Measurements from ENCODE around the gene SLC39A11.

The SLC39A11 gene

GRCh38 chr17:73090396-73091202, 1.9 kb downstream of the SLC39A11 start:
- Histone ChIP-seq H3K36me3 (replicated peaks; ENCODE audit: insufficient read depth, low read length) (no peaks in the 10 kb centered on the region), H3F3A (ENCODE audit: insufficient read depth, low read length) (no peaks in the 10 kb centered on the region), H3K4me1 (ENCODE audit: low read length) (no peaks in the 10 kb centered on the region; the same call in 1 of the 2 replicates), H3K79me2 (ENCODE audit: low read length) (peaks cover 5% of the 10 kb centered on the region; the same call in 1 of the 2 replicates), H2AFZ (ENCODE audit: low read length) (no peak overlapping the region), H4K20me1 (ENCODE audit: insufficient read depth, low read length) (no peaks in the 10 kb centered on the region), H3K4me2 (ENCODE audit: low read depth, low read length) (no peak overlapping the region), H3K9ac (ENCODE audit: low read length) (no peak overlapping the region), H3K27ac (ENCODE audit: low read length) (no peak overlapping the region), H3K27me3 (replicated peaks; ENCODE audit: insufficient read depth, low read length) (no peaks in the 10 kb centered on the region), H3K9me3 (replicated peaks; ENCODE audit: insufficient read depth, low read length) (no peaks in the 10 kb centered on the region), H3K4me3 (ENCODE audit: low read length) (no peak overlapping the region), H3K9me2 (replicated peaks; ENCODE audit: insufficient read depth, low read length) (no peaks in the 10 kb centered on the region)
- DNase-seq, result no peak
- TF ChIP-seq CTCF (IDR thresholded peaks at IDR 0.05; ENCODE audit: low read length) (no peak), EZH2 (optimal IDR thresholded peaks at IDR 0.05; ENCODE audit: low read depth, low read length) (no peak), EZH2phosphoT487 (IDR thresholded peaks at IDR 0.05; ENCODE audit: low read length) (no peak)

GRCh38 chr17:73089322-73090317, 2.9 kb downstream of the SLC39A11 start:
- Histone ChIP-seq H3K9ac (ENCODE audit: low read length) (no peak overlapping the region), H4K20me1 (ENCODE audit: insufficient read depth, low read length) (no peaks in the 10 kb centered on the region), H2AFZ (ENCODE audit: low read length) (no peak overlapping the region), H3F3A (ENCODE audit: insufficient read depth, low read length) (no peaks in the 10 kb centered on the region), H3K27me3 (replicated peaks; ENCODE audit: insufficient read depth, low read length) (no peaks in the 10 kb centered on the region), H3K9me2 (replicated peaks; ENCODE audit: insufficient read depth, low read length) (no peaks in the 10 kb centered on the region), H3K36me3 (replicated peaks; ENCODE audit: insufficient read depth, low read length) (no peaks in the 10 kb centered on the region), H3K9me3 (replicated peaks; ENCODE audit: insufficient read depth, low read length) (no peaks in the 10 kb centered on the region), H3K4me3 (ENCODE audit: low read length) (no peak overlapping the region), H3K4me2 (ENCODE audit: low read depth, low read length) (no peak overlapping the region), H3K27ac (ENCODE audit: low read length) (no peak overlapping the region), H3K4me1 (ENCODE audit: low read length) (no peaks in the 10 kb centered on the region; the same call in 1 of the 2 replicates), H3K79me2 (ENCODE audit: low read length) (peaks cover 5% of the 10 kb centered on the region; the same call in 1 of the 2 replicates)
- DNase-seq, result no peak
- TF ChIP-seq CTCF (IDR thresholded peaks at IDR 0.05; ENCODE audit: low read length) (no peak), EZH2phosphoT487 (IDR thresholded peaks at IDR 0.05; ENCODE audit: low read length) (no peak), EZH2 (optimal IDR thresholded peaks at IDR 0.05; ENCODE audit: low read depth, low read length) (no peak)

GRCh38 chr17:73088561-73088960, 3.9 kb downstream of the SLC39A11 start:
- Histone ChIP-seq H3K27me3 (replicated peaks; ENCODE audit: insufficient read depth, low read length) (no peaks in the 10 kb centered on the region), H4K20me1 (ENCODE audit: insufficient read depth, low read length) (no peaks in the 10 kb centered on the region), H3K27ac (ENCODE audit: low read length) (no peak overlapping the region), H3K9me3 (replicated peaks; ENCODE audit: insufficient read depth, low read length) (no peaks in the 10 kb centered on the region), H3K4me3 (ENCODE audit: low read length) (no peak overlapping the region), H3K4me1 (ENCODE audit: low read length) (no peaks in the 10 kb centered on the region; the same call in 1 of the 2 replicates), H3K79me2 (ENCODE audit: low read length) (peaks cover 5% of the 10 kb centered on the region; the same call in 1 of the 2 replicates), H3K9me2 (replicated peaks; ENCODE audit: insufficient read depth, low read length) (no peaks in the 10 kb centered on the region), H3K36me3 (replicated peaks; ENCODE audit: insufficient read depth, low read length) (no peaks in the 10 kb centered on the region), H3F3A (ENCODE audit: insufficient read depth, low read length) (no peaks in the 10 kb centered on the region), H3K4me2 (ENCODE audit: low read depth, low read length) (no peak overlapping the region), H3K9ac (ENCODE audit: low read length) (no peak overlapping the region), H2AFZ (ENCODE audit: low read length) (no peak overlapping the region)
- no peak for DNase-seq
- no peak for TF ChIP-seq CTCF (IDR thresholded peaks at IDR 0.05; ENCODE audit: low read length)
- TF ChIP-seq EZH2 (optimal IDR thresholded peaks at IDR 0.05; ENCODE audit: low read depth, low read length), result no peak
- TF ChIP-seq EZH2phosphoT487 (IDR thresholded peaks at IDR 0.05; ENCODE audit: low read length), result no peak

Data from MM.1S (cell line).